Osteocyte (in vitro differentiated cells): ENCODE results near the gene GLCE. TPM values are rescaled to one million over a fixed set of nuclear protein-coding genes. Genes with fewer than 3 reads are reported as not detected.

Experiments
- DNase-seq: peaks from one replicate; pipeline ENCODE4 v3.0.0; 2021; ENCODE audit warnings: mixed read lengths; ENCODE audit not compliant: unreplicated experiment; ENCODE audit errors: extremely low spot score
- H3K27ac Mint-ChIP-seq: one replicate; pipeline ENCODE4 v1.8.0; 2021; ENCODE audit warnings: mild to moderate bottlenecking, mixed read lengths; ENCODE audit not compliant: unreplicated experiment
- H3K27me3 Mint-ChIP-seq: one replicate; pipeline ENCODE4 v1.8.0; 2021; ENCODE audit warnings: mixed read lengths; ENCODE audit not compliant: unreplicated experiment
- H3K36me3 Mint-ChIP-seq: one replicate; pipeline ENCODE4 v1.8.0; 2021; ENCODE audit warnings: mixed read lengths; ENCODE audit not compliant: unreplicated experiment
- H3K4me1 Mint-ChIP-seq: one replicate; pipeline ENCODE4 v1.8.0; 2021; ENCODE audit warnings: mixed read lengths; ENCODE audit not compliant: unreplicated experiment
- H3K4me3 Mint-ChIP-seq: one replicate; pipeline ENCODE4 v1.8.0; 2021; ENCODE audit warnings: mild to moderate bottlenecking, moderate library complexity, mixed read lengths; ENCODE audit not compliant: unreplicated experiment
- H3K9me3 Mint-ChIP-seq: one replicate; pipeline ENCODE4 v1.8.0; 2021; ENCODE audit warnings: mixed read lengths; ENCODE audit not compliant: unreplicated experiment
- total RNA-seq: library from RNA; stranded (reverse); gene quantifications from 2 replicates; pipeline ENCODE4 v1.2.1, GENCODE V29; 2021
- TF ChIP-seq, protein P1 (sequence below): fragments of 200-600 bp; sonication (generic); IDR thresholded peaks from 2 replicates; pipeline ENCODE4 v1.5.0; 2021; ENCODE audit warnings: antibody characterized with exemption, mild to moderate bottlenecking, moderate library complexity

Gene GLCE
- total RNA-seq, 1 donor from 2014 or later: 19.5 TPM

DNA sequence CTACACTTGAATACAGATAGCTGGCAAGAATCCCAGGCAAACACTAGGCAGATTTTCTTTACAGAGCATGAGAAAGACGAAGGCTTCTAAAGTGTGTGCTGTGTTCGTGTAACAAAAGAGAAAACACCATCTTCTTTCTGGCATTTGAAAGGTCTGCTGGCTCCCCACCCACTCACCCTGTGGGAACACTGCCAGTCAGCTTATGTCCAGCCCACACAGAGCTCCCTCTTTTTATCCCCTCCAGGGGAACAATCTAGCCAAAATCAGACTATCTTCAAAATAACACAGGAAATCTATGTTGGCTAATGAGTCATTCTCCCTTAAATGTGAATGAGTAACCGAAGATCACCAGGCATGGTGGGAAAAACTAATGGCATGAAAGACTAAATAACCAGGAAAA, 92.7 kb downstream of the GLCE start:
- TF ChIP-seq, protein P1, sequence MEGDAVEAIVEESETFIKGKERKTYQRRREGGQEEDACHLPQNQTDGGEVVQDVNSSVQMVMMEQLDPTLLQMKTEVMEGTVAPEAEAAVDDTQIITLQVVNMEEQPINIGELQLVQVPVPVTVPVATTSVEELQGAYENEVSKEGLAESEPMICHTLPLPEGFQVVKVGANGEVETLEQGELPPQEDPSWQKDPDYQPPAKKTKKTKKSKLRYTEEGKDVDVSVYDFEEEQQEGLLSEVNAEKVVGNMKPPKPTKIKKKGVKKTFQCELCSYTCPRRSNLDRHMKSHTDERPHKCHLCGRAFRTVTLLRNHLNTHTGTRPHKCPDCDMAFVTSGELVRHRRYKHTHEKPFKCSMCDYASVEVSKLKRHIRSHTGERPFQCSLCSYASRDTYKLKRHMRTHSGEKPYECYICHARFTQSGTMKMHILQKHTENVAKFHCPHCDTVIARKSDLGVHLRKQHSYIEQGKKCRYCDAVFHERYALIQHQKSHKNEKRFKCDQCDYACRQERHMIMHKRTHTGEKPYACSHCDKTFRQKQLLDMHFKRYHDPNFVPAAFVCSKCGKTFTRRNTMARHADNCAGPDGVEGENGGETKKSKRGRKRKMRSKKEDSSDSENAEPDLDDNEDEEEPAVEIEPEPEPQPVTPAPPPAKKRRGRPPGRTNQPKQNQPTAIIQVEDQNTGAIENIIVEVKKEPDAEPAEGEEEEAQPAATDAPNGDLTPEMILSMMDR: no peak
- Mint-ChIP-seq H3K4me3 (peak overlapping the region; percentile 8), H3K4me1 (peaks cover 25% of the 10 kb centered on the region), H3K27me3 (no peaks in the 10 kb centered on the region), H3K9me3 (no peaks in the 10 kb centered on the region), H3K36me3 (peaks cover 13% of the 10 kb centered on the region), H3K27ac (peak overlapping the region; percentile 92)
- DNase-seq: no peak

DNA sequence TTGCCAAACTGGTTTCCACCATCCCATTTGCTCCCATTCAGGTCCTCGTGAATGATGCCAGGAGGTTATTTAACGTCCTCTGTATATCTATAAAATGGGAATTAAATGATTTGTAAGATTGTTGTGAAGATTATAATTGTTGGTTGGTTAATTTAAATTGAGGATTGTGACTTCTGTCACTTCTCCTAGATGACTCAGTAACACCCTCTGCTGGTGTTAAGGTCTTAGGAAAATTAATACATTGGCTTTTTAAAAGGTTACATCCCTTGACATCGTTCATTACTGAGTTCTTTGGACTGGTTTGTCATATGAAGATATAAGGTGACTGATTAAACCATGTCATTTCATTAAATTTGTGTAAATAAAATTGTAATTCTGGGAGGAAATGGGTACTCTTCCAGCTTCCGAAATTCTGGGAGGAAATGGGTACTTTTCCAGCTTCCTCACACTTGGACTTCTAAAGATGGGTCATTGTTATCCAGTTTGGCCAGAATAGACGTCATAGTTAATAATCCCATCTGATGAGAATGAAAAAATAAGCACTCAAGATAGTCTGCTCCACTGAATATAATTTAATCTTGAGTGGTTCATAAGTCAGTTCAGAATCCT, 105.0 kb downstream of the GLCE start:
- Mint-ChIP-seq H3K4me3 (no peak overlapping the region), H3K27ac (no peak overlapping the region), H3K27me3 (no peaks in the 10 kb centered on the region), H3K36me3 (peaks cover 5% of the 10 kb centered on the region), H3K4me1 (no peaks in the 10 kb centered on the region), H3K9me3 (no peaks in the 10 kb centered on the region)
- no peak for DNase-seq
- TF ChIP-seq, protein P1: peak; percentile 71

DNA sequence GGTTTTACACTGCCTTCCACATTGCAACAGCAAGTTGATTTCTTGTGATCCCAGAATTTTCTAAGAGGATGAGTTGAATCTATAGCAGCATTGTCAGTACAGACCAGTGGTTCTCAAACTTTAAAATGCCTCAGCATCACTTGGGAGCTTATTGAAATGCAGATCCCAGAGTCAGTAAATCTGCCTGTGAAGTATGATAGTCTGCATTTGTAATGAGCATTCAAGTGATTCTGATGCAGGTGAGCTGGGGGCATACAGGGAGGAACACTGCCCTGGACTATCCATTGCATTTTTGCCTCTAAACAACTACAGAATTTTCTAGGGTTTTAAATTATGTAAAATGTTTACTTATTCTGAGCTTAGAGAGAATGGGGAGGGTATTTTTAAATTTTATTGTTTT, 110.8 kb downstream of the GLCE start:
- TF ChIP-seq, protein P1: no peak
- Mint-ChIP-seq H3K27ac (no peak overlapping the region), H3K36me3 (peaks cover 5% of the 10 kb centered on the region), H3K4me1 (peaks cover 2% of the 10 kb centered on the region), H3K27me3 (peaks cover 3% of the 10 kb centered on the region), H3K9me3 (no peaks in the 10 kb centered on the region), H3K4me3 (no peak overlapping the region)
- no peak for DNase-seq

DNA sequence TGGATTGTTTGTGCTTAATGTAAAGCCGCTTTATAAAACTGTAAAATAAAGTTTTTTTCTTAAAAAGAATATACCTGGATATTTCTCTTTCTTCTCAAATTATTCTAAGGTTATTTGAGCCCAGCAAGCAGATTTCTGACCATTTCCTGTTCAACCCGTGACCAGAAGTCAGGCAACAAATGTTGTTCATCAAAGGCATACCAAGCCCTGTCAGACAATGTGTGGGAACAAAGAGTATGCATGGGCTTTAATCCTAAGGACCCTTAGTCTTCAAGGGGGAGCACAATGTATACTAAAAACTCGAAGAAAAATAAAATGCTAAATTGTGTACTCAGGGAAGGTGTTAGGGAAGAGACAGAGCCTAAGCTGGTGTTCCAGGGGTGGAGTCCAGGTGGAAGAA, 111.7 kb downstream of the GLCE start:
- Mint-ChIP-seq H3K4me3 (no peak overlapping the region), H3K27me3 (peaks cover 7% of the 10 kb centered on the region), H3K27ac (no peak overlapping the region)

DNA sequence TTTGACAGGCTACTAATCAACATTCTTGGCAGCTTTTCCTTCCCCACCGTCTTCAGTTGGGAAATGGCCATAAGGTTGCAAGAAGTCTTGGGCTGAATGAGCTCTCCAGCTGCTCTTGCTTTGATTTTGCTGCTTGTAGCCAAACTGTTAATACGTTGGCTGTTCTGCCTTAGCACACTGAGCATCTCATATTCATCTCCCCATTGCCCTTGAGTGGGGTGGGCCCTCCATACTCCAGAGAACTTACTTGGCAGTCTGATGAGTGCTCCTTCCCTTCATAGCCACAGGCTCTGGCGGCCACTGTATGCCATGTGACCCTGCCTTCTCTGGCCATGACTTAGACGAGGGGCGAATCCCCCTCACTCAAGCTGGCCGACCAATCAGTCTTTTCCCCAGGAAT, 112.5 kb downstream of the GLCE start:
- H3K27me3 Mint-ChIP-seq: peaks cover 7% of the 10 kb centered on the region
- peaks cover 5% of the 10 kb centered on the region for H3K36me3 Mint-ChIP-seq
- H3K9me3 Mint-ChIP-seq: no peaks in the 10 kb centered on the region
- no peak for DNase-seq
- no peak overlapping the region for H3K27ac Mint-ChIP-seq
- TF ChIP-seq, protein P1: no peak
- H3K4me1 Mint-ChIP-seq: peaks cover 3% of the 10 kb centered on the region
- no peak overlapping the region for H3K4me3 Mint-ChIP-seq

More for the DNA sequence above, 111.7 kb downstream of the GLCE start:
- TF ChIP-seq, protein P1: no peak
- H3K36me3 Mint-ChIP-seq: peaks cover 5% of the 10 kb centered on the region
- DNase-seq: no peak
- peaks cover 3% of the 10 kb centered on the region for H3K4me1 Mint-ChIP-seq
- H3K9me3 Mint-ChIP-seq: no peaks in the 10 kb centered on the region
